Keratinocyte (primary cell): ENCODE results near the gene SLC25A43. TPM values are rescaled to one million over a fixed set of nuclear protein-coding genes. Genes with fewer than 3 reads are reported as not detected.

Experiments
- DNase-seq: peaks from one replicate; pipeline ENCODE4 v3.0.0-alpha.2; 2011; ENCODE audit warnings: low read depth, missing footprints, low spot score
- FAIRE-seq: peaks from 2 replicates; lab custom pipeline; 2011; peaks lifted over from hg19 to GRCh38; lab: Jason Lieb, UNC
- H2AFZ ChIP-seq: 2 replicates; pipeline ENCODE4 v1.6.0; 2012; ENCODE audit warnings: low read length, control low read depth, inconsistent platforms; ENCODE audit not compliant: control insufficient read depth
- H3K27ac ChIP-seq: 2 replicates; pipeline ENCODE4 v1.5.1; 2011; ENCODE audit warnings: low read length; ENCODE audit not compliant: control insufficient read depth, insufficient read depth
- H3K27me3 ChIP-seq: 3 replicates; pipeline ENCODE4 v1.6.0; 2011; ENCODE audit warnings: low read length; ENCODE audit not compliant: control insufficient read depth, insufficient read depth; ENCODE audit errors: extremely low read depth
- H3K36me3 ChIP-seq, 2 experiments: 2 replicates in 1 of 2; 3 replicates in 1 of 2; pipeline ENCODE4 v1.5.1; 2011; ENCODE audit warnings: low read length in 2 of 2, mild to moderate bottlenecking in 1 of 2; ENCODE audit not compliant: control insufficient read depth in 2 of 2, insufficient read depth in 2 of 2; ENCODE audit errors: extremely low read depth in 1 of 2
- H3K4me1 ChIP-seq: 3 replicates; pipeline ENCODE4 v1.5.1; 2011; ENCODE audit warnings: low read length; ENCODE audit not compliant: control insufficient read depth, insufficient read depth; ENCODE audit errors: extremely low read depth
- H3K4me2 ChIP-seq: 3 replicates; pipeline ENCODE4 v1.6.0; 2011; ENCODE audit warnings: low read depth, low read length; ENCODE audit not compliant: control insufficient read depth, insufficient read depth; ENCODE audit errors: extremely low read depth
- H3K4me3 ChIP-seq, 3 experiments: fragments of 200-600 bp in 1 of 3; sonication (generic) in 1 of 3; 2 replicates in 2 of 3; 3 replicates in 1 of 3; pipeline ENCODE4 v1.5.1; 2011 to 2016; ENCODE audit warnings: low read length in 3 of 3, mild to moderate bottlenecking in 3 of 3, control low read depth in 2 of 3, inconsistent platforms in 1 of 3, low read depth in 1 of 3, mixed read lengths in 1 of 3, mixed run types in 1 of 3, moderate library complexity in 1 of 3; ENCODE audit not compliant: control insufficient read depth in 2 of 3, insufficient read depth in 2 of 3; ENCODE audit errors: extremely low read depth in 1 of 3
- H3K79me2 ChIP-seq: 2 replicates; pipeline ENCODE4 v1.6.0; 2012; ENCODE audit warnings: low read length; ENCODE audit not compliant: control insufficient read depth, insufficient read depth
- H3K9ac ChIP-seq: 3 replicates; pipeline ENCODE4 v1.6.0; 2011; ENCODE audit warnings: low read length; ENCODE audit not compliant: control insufficient read depth, insufficient read depth; ENCODE audit errors: extremely low read depth
- H3K9me1 ChIP-seq: 3 replicates; pipeline ENCODE4 v1.6.0; 2011; ENCODE audit warnings: low read length; ENCODE audit not compliant: control insufficient read depth, insufficient read depth; ENCODE audit errors: extremely low read depth
- H3K9me3 ChIP-seq: 2 replicates; pipeline ENCODE4 v1.5.1; 2012; ENCODE audit warnings: low read depth, low read length; ENCODE audit not compliant: control insufficient read depth
- H4K20me1 ChIP-seq: 3 replicates; pipeline ENCODE4 v1.6.0; 2011; ENCODE audit warnings: low read length; ENCODE audit not compliant: control insufficient read depth, insufficient read depth; ENCODE audit errors: extremely low read depth
- CTCF ChIP-seq, 3 experiments: IDR thresholded peaks in 1 of 3; conservative IDR thresholded peaks in 1 of 3; optimal IDR thresholded peaks in 1 of 3; 2 replicates in 2 of 3; 3 replicates in 1 of 3; pipeline versions ENCODE3 to v1.5.1; 2011; ENCODE audit warnings: low read length in 3 of 3, mild to moderate bottlenecking in 3 of 3, moderate library complexity in 2 of 3, control low read depth in 1 of 3, inconsistent platforms in 1 of 3; ENCODE audit not compliant: insufficient read depth in 2 of 3; ENCODE audit errors: extremely low read depth in 1 of 3
- EZH2 ChIP-seq: IDR thresholded peaks from one replicate; pipeline ENCODE4 v1.6.1; 2012; ENCODE audit warnings: inconsistent platforms, mild to moderate bottlenecking, low read length, moderate library complexity
- dilution Hi-C: fragments of 300-500 bp; cut with MboI; formaldehyde crosslinking; loops from one replicate; pipeline ENCODE4 v1.7.0; 2020; ENCODE audit warnings: low sequenced_read_pairs; ENCODE audit not compliant: extremely low pct_ligation_motif_present
- polyA plus RNA-seq, 5 experiments: library from polyadenylated mRNA; depleted of rRNA in 3 of 5; stranded (reverse) in 3 of 5; stranded (forward) in 1 of 5; unstranded in 1 of 5; fragments of >200 nt; gene quantifications; 1 replicate in 1 of 5; 2 replicates in 3 of 5; 3 replicates in 1 of 5; pipeline versions ENCODE4 v1.2.1 to v1.2.3, GENCODE V29; 2011 to 2012; ENCODE audit warnings: missing spikeins in 2 of 5, low read depth in 1 of 5, low replicate concordance in 1 of 5

SLC25A43 gene
- polyA plus RNA-seq, 1 donor (not counting 4 experiments of a cell fraction or from before 2014, with no cell fraction given), result 23.0 TPM

- Histone ChIP-seq H3K4me3 (peak overlapping the region in 2 of 3 experiments; percentile 32 to 68), H3K9me3 (no peaks in the 10 kb centered on the region), H3K36me3 (no peaks in the 10 kb centered on the region), H3K27me3 (no peaks in the 10 kb centered on the region), H3K27ac (peak overlapping the region; percentile 29), H3K9me1 (no peaks in the 10 kb centered on the region), H3K4me1 (peaks cover 18% of the 10 kb centered on the region), H3K9ac (peak overlapping the region; percentile 69), H2AFZ (peak overlapping the region; percentile 12), H4K20me1 (no peaks in the 10 kb centered on the region), H3K79me2 (peaks cover 36% of the 10 kb centered on the region), H3K4me2 (peak overlapping the region; percentile 39)
- dilution Hi-C loops, result no loop called here
- no peak for DNase-seq
- no peak for FAIRE-seq
- no peak for TF ChIP-seq CTCF (optimal IDR thresholded peaks at IDR 0.05 in 1 of 3, IDR thresholded peaks at IDR 0.05 in 1 of 3, conservative IDR thresholded peaks at IDR 0.05 in 1 of 3; ENCODE audit: extremely low read depth in 1 of 3, insufficient read depth in 2 of 3, low read length in 3 of 3)
- TF ChIP-seq EZH2, result no peak
Observed at GRCh38 chrX:119398587-119398973, 556 bp upstream of the SLC25A43 start.

- H3K9me3 ChIP-seq, result no peaks in the 10 kb centered on the region
- no peaks in the 10 kb centered on the region for H3K27me3 ChIP-seq
- TF ChIP-seq EZH2 (no peak), CTCF (optimal IDR thresholded peaks at IDR 0.05 in 1 of 3, IDR thresholded peaks at IDR 0.05 in 1 of 3, conservative IDR thresholded peaks at IDR 0.05 in 1 of 3; ENCODE audit: extremely low read depth in 1 of 3, insufficient read depth in 2 of 3, low read length in 3 of 3) (no peak)
- dilution Hi-C loops, result no loop called here
- peak overlapping the region; percentile 36 for H3K27ac ChIP-seq
- peak overlapping the region; percentile 69 for H3K9ac ChIP-seq
- no peak for FAIRE-seq
- peaks cover 38% of the 10 kb centered on the region for H3K79me2 ChIP-seq
- peaks cover 18% of the 10 kb centered on the region for H3K4me1 ChIP-seq
- H3K36me3 ChIP-seq, result no peaks in the 10 kb centered on the region
- no peak for DNase-seq
- no peak overlapping the region for H2AFZ ChIP-seq
- peak overlapping the region; percentile 68 to 77 (median 76) for H3K4me3 ChIP-seq
- no peaks in the 10 kb centered on the region for H3K9me1 ChIP-seq
- H4K20me1 ChIP-seq, result no peaks in the 10 kb centered on the region
- H3K4me2 ChIP-seq, result peak overlapping the region; percentile 89
Observed at GRCh38 chrX:119399772-119400101, 601 bp downstream of the SLC25A43 start.
